HTR-8/SVneo (cell line): ENCODE data around the gene FGF22.
"Not testable (repeated sequence)": the region's sequence is repeated elsewhere in the genome, so short reads cannot be mapped to it uniquely, and the experiment has no call there.

Source experiments
- DNase-seq: peaks from one replicate; pipeline ENCODE4 v3.0.0; 2011; ENCODE audit warnings: low spot score, mixed read lengths; ENCODE audit not compliant: insufficient read length
- FAIRE-seq: peaks from 2 replicates; lab custom pipeline; 2011; peaks lifted over from hg19 to GRCh38; lab: Jason Lieb, UNC

Gene FGF22

DNA sequence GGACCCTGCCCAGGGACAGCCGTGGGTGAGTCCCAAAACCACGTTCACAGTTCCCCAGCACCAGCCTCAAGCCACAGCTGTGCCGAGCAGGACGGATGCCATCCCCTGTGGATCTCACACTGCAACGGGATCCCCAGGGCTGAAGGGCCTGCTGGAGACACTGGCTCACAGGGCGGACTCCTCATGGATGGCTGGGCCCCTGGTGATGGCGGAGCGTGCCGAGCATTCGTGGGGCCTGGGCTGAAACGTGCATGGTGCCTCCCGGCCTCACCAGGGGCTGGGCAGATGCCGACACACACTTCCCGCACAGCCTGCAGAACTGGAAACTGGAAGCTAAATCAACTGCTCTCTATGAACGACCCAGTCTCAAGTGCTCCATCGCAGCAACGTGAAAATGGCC lies 13.7 kb downstream of the FGF22 start:
- DNase-seq: no peak

GRCh38 chr19:655691-656090 lies 16.0 kb downstream of the FGF22 start:
- no peak for DNase-seq
- no peak for FAIRE-seq

More for the DNA sequence above, 13.7 kb downstream of the FGF22 start:
- FAIRE-seq: no peak

- FAIRE-seq (no peak), DNase-seq (no peak)
Measured at GRCh38 chr19:656751-657559, 17.3 kb downstream of the FGF22 start.

DNA sequence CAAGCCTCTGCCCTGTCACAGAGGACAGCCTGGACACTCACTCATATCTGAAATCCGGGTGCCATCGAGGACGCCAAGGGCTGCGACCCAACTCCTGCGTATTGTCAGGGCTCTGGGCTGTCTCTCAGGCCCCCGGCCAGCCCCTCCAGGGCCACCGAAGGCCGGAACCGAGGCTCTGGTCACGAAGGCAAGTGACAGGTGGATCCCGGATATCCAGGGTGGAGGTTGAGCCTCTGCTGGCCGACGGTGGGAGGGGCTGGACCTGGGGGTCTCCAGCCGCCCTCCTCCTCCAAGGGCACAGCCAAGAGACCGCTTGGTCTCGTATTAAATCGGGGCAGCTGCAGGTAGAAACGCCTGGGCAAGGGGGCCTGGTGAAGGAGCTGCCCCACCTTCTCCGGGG lies 17.9 kb downstream of the FGF22 start:
- no peak for FAIRE-seq
- DNase-seq: no peak

DNA sequence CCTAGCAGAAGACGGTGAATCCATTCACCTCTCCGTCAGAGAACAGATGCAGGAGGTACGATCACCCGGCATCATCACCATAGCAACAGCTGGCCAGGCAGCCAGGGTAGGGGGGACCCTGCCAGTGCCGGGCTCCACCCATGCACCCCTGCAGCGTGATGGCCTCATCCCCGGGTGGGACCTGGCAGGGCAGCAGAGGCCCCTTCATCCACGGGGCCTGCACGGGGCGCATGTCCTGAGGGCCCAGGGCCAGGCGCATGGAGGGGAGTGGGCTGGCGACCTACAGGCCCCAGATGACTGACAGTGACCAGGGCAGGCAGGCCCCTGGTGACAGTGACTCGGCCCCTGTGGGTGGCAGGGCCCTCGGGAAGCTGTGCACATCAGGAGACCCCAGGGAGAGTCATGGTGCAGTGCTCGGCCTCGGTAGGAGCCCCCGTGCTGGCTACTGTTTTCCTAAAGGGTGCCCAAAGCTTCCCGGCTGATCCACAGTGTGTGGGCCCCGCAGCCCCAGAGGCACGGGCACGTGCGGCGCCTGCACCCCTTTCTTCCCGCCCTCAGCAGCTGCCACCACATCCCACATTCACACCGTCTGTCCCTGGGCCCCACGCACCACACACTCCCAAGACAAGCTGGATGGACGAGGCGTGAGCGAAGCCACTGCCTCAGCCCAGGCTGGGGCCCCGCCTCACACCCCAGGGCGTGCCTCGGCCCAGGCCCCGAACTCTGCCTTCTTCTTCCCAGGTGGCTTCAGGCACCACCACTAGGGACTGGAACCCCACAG lies 18.6 kb downstream of the FGF22 start:
- no peak for DNase-seq
- no peak for FAIRE-seq

- DNase-seq (no peak), FAIRE-seq (no peak)
Measured at GRCh38 chr19:658916-659839, 19.5 kb downstream of the FGF22 start.

DNA sequence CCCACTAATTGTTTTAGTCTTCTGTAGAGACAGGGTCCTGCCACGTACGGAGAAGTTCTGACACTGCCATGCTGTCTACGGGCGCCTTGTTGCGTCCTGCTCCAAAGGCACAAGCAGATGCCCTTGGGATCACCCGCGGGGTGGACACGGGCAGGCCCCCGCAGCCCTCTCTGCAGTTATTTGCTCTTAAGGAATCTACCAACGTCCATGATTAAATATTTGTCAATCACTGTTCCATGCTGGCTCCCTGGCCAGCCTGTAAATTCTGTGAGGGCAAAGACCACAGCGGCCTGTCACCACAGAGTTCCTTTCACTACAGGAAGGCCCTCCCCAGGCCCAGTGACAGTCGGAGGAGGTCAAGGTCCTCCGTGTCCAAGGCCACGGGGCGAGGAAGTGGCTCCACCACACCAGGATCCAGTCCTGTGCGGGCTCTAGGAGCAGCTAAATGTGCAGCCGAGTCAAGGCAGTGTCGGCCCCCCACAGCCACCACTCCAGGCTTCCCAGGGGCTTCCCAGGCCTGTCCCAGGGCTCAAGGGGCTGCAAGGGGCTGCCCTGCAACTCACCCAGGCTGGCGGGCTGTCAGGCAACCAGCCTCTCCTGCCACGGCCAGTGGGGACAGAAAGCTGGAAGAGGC lies 21.2 kb downstream of the FGF22 start:
- no peak for DNase-seq

GRCh38 chr19:661427-662196 lies 21.9 kb downstream of the FGF22 start:
- DNase-seq (no peak), FAIRE-seq (no peak)

More for the DNA sequence above, 21.2 kb downstream of the FGF22 start:
- no peak for FAIRE-seq

DNA sequence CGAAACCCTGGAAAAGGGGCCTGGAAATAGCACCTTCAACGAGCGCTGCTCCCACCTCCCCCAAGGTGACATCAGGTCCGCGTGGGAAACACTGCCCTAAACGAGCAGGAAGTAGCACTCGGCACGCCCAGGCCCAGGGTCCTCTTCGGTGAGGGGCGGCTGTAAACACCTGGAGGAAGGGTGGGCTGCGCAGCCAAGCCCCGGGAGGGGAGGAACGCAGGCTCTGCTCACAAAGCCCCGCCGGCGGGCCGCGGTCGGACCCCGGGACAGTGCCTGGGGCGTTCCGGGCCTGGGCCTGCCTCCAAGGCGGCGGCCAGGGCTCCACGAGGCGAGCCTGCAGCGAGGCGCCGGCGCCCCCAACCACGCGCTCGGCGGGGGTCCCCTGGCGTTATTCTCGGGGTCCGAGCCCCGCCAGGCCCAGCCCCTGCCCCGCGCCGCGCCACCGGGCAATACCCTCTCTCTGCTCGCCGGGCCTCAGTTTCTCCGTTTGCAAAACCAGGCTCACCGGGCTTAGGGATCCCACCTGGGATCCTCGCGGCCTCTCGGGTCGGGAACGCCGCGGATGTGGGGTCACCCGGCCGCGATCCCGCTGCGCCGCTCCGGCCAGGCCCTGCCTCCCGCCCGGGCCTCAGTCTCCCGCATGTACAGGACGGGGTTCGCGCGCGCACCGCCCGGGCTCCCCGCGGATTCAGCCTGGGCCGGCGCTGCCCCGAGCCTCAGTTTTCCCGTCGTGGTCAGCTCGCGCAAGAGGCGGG lies 22.7 kb downstream of the FGF22 start:
- DNase-seq (peak; percentile 32), FAIRE-seq (no peak)

DNA sequence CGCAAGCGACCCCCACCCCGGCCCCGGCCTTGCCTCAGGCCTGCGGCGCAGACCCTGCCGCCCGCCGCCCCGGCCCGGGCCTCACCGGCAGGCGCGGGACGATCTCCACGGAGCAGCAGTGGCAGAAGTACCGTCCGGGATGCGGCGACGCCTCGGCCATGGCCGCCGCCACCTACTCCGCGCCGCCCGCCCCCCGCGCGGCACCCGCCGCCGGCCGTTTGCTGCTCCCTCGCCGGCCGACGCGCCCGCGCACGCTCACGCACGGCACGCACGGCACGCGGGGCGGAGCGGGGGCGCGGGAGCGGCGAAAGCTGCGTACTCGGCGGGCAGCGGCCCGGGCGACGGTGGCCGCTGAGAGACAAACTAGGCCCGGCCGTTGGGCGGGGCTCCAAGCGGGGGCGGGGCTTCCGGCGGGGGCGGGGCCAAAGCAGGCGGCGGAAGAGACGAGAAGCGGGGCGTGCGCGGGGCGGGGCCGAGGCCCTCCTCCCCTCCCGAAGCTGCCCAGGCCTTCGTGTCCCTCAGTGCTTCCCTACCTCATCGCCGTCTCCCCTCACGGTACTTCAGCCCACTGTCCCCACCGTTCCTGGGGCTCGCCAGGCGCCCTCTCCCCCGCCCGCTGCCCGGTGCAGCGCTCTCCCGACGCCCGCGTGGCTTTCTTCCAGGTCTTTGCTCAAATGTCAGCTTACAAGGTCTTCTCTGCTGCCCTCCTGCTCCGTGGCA lies 23.4 kb downstream of the FGF22 start, which contains the start of gene RNF126:
TSS of gene RNF126 (minus strand) at position 253 of the 720 bp plus-strand sequence. CDS start at position 160, 93 bp downstream.
- FAIRE-seq (peak; percentile 81), DNase-seq (peak; percentile 74)

- DNase-seq (no peak), FAIRE-seq (no peak)
Measured at GRCh38 chr19:663682-664117, 24.0 kb downstream of the FGF22 start.

GRCh38 chr19:664913-665443 lies 25.3 kb downstream of the FGF22 start:
- FAIRE-seq (no peak), DNase-seq (peak; percentile 85)

GRCh38 chr19:666985-667573 lies 27.4 kb downstream of the FGF22 start:
- FAIRE-seq, DNase-seq: not testable (repeated sequence)

DNA sequence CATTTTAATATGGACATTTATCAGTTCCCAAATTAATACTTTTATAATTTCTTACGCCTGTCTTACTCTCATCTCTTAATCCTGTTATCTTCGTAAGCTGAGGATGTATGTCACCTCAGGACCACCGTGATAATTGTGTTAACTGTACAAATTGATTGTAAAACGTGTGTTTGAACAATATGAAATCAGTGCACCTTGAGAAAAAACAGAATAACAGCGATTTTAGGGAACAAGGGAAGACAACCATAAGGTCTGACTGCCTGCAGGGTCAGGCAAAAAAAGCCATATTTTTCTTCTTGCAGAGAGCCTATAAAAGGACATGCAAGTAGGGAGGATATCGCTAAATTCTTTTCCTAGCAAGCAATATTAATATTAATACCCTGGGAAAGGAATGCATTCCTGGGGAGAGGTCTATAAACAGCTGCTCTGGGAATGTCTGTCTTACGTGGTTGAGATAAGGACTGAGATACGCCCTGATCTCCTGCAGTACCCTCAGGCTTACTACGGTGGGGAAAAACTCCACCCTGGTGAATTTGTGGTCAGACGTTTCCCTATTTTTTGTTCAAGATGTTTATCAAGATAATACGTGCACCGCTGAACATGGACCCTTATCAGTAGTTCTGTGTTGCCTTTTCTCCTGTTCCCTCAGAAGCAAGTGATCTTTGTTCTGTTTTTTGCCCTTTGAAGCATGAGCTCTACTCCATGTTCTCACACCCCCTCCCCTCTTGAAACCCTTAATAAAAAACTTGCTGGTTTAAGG lies 29.2 kb downstream of the FGF22 start:
- not testable (repeated sequence) for DNase-seq, FAIRE-seq

DNA sequence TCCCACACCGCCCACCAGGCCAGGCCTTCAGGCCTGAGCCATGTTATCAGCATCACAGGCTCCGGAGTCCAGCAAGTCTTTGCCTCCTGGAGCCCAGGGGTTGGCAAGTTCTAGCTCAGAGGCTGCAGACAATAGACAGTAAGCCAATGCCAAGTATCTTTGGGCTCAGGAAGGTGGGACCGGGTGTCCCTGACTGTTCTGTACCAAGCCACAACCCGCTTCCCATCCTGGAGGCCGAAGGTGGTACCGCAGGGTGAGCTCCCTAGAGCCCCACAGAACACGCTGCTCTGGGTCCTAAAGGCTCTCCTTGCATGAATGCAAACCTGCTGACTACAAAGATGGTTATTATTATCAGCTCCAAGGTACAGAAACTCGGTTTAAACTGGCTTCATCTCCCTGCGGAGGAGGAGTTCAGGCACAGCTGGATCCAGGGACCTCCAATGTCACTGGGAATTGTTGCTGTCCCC lies 31.0 kb downstream of the FGF22 start:
- FAIRE-seq (no peak), DNase-seq (no peak)
